GM12892 (cell line): ENCODE measurements around the gene FUS.

Experiments
- POLR2A ChIP-seq: IDR thresholded peaks from 2 replicates; pipeline ENCODE4 v1.6.1; 2011; ENCODE audit warnings: low read depth, low read length, control low read depth
- POLR2AphosphoS5 ChIP-seq: IDR thresholded peaks from 2 replicates; pipeline ENCODE4 v1.6.1; 2011; ENCODE audit warnings: low read depth, low read length, control low read depth
- TAF1 ChIP-seq: IDR thresholded peaks from 2 replicates; pipeline ENCODE4 v1.6.1; 2011; ENCODE audit warnings: low read depth, mild to moderate bottlenecking, control low read depth, low read length, borderline replicate concordance

- TF ChIP-seq TAF1 (no peak), POLR2AphosphoS5 (no peak), POLR2A (no peak)
Measured at GRCh38 chr16:31189412-31189778, 9.5 kb downstream of the FUS start.
